Measurements from ENCODE around the gene AMIGO1. TPM values are rescaled to one million over a fixed set of nuclear protein-coding genes. Genes with fewer than 3 reads are reported as not detected.

Gene AMIGO1
- polyA plus RNA-seq, 3 donors: 0.05 to 0.26 (median 0.07) TPM

GRCh38 chr1:109539676-109540075 is 30.1 kb upstream of the AMIGO1 start, which contains the start of gene GPR61:
Gene GPR61, plus strand, starts transcription at chr1:109539872. Its CDS starts 3,151 bp downstream, at chr1:109543023.
- no peak within 1 kb of the TSS for H3K9ac ChIP-seq (ENCODE audit: insufficient read depth, low read length, poor library complexity, severe bottlenecking)
- H3K79me2 ChIP-seq (ENCODE audit: insufficient read depth, low read length): no peaks in the 10 kb centered on the region
- no peaks in the 10 kb centered on the region for H3K9me3 ChIP-seq (replicated peaks in 1 of 2; ENCODE audit: control insufficient read depth in 1 of 2, insufficient read depth in 1 of 2, low read length in 2 of 2)
- no peaks in the 10 kb centered on the region for H3K27me3 ChIP-seq (ENCODE audit: control insufficient read depth in 2 of 2, insufficient read depth in 2 of 2, low read length in 2 of 2)
- Mint-ChIP-seq H3K36me3 (no peaks in the 10 kb centered on the region), H3K9me3 (peaks cover 0 to 2% (median 0%) of the 10 kb centered on the region in 7 donors), H3K27ac (peak within 1 kb of the TSS in 1 of 7 donors; percentile 18), H3K4me3 (no peak within 1 kb of the TSS), H3K4me1 (no peaks in the 10 kb centered on the region), H3K27me3 (ENCODE audit: low read depth in 3 of 3) (peaks cover 0 to 4% (median 2%) of the 10 kb centered on the region in 3 donors)
- TF ChIP-seq, protein P1, sequence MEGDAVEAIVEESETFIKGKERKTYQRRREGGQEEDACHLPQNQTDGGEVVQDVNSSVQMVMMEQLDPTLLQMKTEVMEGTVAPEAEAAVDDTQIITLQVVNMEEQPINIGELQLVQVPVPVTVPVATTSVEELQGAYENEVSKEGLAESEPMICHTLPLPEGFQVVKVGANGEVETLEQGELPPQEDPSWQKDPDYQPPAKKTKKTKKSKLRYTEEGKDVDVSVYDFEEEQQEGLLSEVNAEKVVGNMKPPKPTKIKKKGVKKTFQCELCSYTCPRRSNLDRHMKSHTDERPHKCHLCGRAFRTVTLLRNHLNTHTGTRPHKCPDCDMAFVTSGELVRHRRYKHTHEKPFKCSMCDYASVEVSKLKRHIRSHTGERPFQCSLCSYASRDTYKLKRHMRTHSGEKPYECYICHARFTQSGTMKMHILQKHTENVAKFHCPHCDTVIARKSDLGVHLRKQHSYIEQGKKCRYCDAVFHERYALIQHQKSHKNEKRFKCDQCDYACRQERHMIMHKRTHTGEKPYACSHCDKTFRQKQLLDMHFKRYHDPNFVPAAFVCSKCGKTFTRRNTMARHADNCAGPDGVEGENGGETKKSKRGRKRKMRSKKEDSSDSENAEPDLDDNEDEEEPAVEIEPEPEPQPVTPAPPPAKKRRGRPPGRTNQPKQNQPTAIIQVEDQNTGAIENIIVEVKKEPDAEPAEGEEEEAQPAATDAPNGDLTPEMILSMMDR (IDR thresholded peaks at IDR 0.05): no peak
- no peak within 1 kb of the TSS for H3K4me3 ChIP-seq (replicated peaks in 1 of 3; ENCODE audit: low read depth in 2 of 3, low read length in 3 of 3)
- no peak within 1 kb of the TSS for H3K27ac ChIP-seq (ENCODE audit: low read depth in 1 of 2, low read length in 2 of 2)
- no peaks in the 10 kb centered on the region for H3K36me3 ChIP-seq (replicated peaks in 1 of 2; ENCODE audit: control insufficient read depth in 1 of 2, insufficient read depth in 2 of 2, low read length in 2 of 2)
- H2AFZ ChIP-seq (ENCODE audit: insufficient read depth, low read depth, low read length, poor library complexity, severe bottlenecking): no peak within 1 kb of the TSS
- WGBS (ENCODE audit: insufficient coverage): 67% methylated on average over 5 of the region's 7 CpGs
- intact Hi-C loops (cut with micrococcal nuclease): loop anchor here in 1 of 2 donors (10.0 kb wide), 2 partner anchors 265 to 445 kb away; partner anchors contain the start of gene AHCYL1
- no peak for DNase-seq
- H3K4me2 ChIP-seq (replicated peaks; ENCODE audit: extremely low read depth, low read length, poor library complexity, severe bottlenecking): no peak within 1 kb of the TSS
- H4K20me1 ChIP-seq (ENCODE audit: insufficient read depth, low read length): no peaks in the 10 kb centered on the region
- no peaks in the 10 kb centered on the region for H3K4me1 ChIP-seq (ENCODE audit: control insufficient read depth in 1 of 2, insufficient read depth in 2 of 2, low read length in 2 of 2)

DNA sequence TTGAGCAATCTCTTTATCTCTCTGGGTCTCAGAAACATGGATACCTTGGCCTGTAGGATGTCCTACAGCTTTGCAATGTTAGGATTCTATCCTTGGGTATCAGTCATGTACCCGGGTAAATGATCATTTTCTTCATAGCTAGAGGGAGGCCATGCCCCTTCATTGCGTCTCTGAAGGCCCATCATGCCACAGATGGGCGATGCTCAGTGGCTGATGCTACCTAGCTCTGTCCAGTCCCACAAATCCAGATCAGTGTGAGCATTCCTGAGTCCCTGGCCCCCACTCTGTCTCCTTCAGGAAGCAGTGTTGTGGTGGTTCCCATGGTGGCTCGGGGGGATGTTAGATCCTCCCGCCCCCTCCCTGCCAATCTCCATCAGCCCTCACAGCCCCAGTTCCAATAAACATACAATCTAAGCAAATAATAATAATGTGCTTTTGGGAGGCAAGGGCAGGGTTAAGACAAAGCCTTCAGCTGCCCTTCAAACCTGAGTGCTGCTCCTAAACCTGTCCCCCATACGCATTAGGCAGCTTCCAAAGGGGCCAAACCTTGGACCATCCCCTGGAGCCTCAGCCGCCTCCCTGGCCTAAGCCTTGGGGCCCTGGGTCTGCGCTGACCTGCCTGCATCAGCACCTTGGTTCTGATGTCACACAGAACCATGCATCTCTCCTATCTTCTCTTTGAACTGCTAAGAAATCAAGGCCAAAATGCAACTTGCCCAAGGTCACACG is 29.5 kb upstream of the AMIGO1 start:
- TF ChIP-seq, protein P1 (IDR thresholded peaks at IDR 0.05): no peak
- intact Hi-C loops (cut with micrococcal nuclease): loop anchor here in 1 of 2 donors (10.0 kb wide), 1 partner anchor 264 kb away; no protein-coding TSS in a partner anchor
- peaks cover 0 to 2% (median 0%) of the 10 kb centered on the region in 7 donors for H3K9me3 Mint-ChIP-seq
- H3K27ac ChIP-seq (ENCODE audit: low read depth in 1 of 2, low read length in 2 of 2): no peak overlapping the region
- no peak overlapping the region for H2AFZ ChIP-seq (ENCODE audit: insufficient read depth, low read depth, low read length, poor library complexity, severe bottlenecking)
- no peak overlapping the region for H3K4me3 Mint-ChIP-seq
- peaks cover 0 to 4% (median 2%) of the 10 kb centered on the region in 3 donors for H3K27me3 Mint-ChIP-seq (ENCODE audit: low read depth in 3 of 3)
- no peaks in the 10 kb centered on the region for H3K27me3 ChIP-seq (ENCODE audit: control insufficient read depth in 2 of 2, insufficient read depth in 2 of 2, low read length in 2 of 2)
- 93% methylated on average over 7 of the region's 9 CpGs for WGBS (ENCODE audit: insufficient coverage)
- no peaks in the 10 kb centered on the region for H3K36me3 Mint-ChIP-seq
- H3K4me1 ChIP-seq (ENCODE audit: control insufficient read depth in 1 of 2, insufficient read depth in 2 of 2, low read length in 2 of 2): no peaks in the 10 kb centered on the region
- H3K36me3 ChIP-seq (replicated peaks in 1 of 2; ENCODE audit: control insufficient read depth in 1 of 2, insufficient read depth in 2 of 2, low read length in 2 of 2): no peaks in the 10 kb centered on the region
- no peaks in the 10 kb centered on the region for H4K20me1 ChIP-seq (ENCODE audit: insufficient read depth, low read length)
- no peak overlapping the region for H3K4me2 ChIP-seq (replicated peaks; ENCODE audit: extremely low read depth, low read length, poor library complexity, severe bottlenecking)
- H3K4me3 ChIP-seq (replicated peaks in 1 of 3; ENCODE audit: low read depth in 2 of 3, low read length in 3 of 3): no peak overlapping the region
- H3K79me2 ChIP-seq (ENCODE audit: insufficient read depth, low read length): no peaks in the 10 kb centered on the region
- H3K4me1 Mint-ChIP-seq: no peaks in the 10 kb centered on the region
- DNase-seq: no peak
- H3K9me3 ChIP-seq (replicated peaks in 1 of 2; ENCODE audit: control insufficient read depth in 1 of 2, insufficient read depth in 1 of 2, low read length in 2 of 2): no peaks in the 10 kb centered on the region
- no peak overlapping the region for H3K9ac ChIP-seq (ENCODE audit: insufficient read depth, low read length, poor library complexity, severe bottlenecking)
- no peak overlapping the region for H3K27ac Mint-ChIP-seq

All from CD14-positive monocyte (primary cell).